ENCODE data around the gene RETSAT.
A peak's percentile ranks its signal among the peaks of the same experiment; 100 is the strongest.
"Not testable (repeated sequence)": the region's sequence is repeated elsewhere in the genome, so short reads cannot be mapped to it uniquely, and the experiment has no call there.

The RETSAT gene

GRCh38 chr2:85390941-85391669 is 36.8 kb upstream of the RETSAT start:
- H3K27ac ChIP-seq: no peak overlapping the region
- no peak for TF ChIP-seq ZFX (IDR thresholded peaks at IDR 0.05; ENCODE audit: borderline replicate concordance)
- TF ChIP-seq, protein P1, sequence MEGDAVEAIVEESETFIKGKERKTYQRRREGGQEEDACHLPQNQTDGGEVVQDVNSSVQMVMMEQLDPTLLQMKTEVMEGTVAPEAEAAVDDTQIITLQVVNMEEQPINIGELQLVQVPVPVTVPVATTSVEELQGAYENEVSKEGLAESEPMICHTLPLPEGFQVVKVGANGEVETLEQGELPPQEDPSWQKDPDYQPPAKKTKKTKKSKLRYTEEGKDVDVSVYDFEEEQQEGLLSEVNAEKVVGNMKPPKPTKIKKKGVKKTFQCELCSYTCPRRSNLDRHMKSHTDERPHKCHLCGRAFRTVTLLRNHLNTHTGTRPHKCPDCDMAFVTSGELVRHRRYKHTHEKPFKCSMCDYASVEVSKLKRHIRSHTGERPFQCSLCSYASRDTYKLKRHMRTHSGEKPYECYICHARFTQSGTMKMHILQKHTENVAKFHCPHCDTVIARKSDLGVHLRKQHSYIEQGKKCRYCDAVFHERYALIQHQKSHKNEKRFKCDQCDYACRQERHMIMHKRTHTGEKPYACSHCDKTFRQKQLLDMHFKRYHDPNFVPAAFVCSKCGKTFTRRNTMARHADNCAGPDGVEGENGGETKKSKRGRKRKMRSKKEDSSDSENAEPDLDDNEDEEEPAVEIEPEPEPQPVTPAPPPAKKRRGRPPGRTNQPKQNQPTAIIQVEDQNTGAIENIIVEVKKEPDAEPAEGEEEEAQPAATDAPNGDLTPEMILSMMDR (IDR thresholded peaks at IDR 0.05): peak; percentile 58

DNA sequence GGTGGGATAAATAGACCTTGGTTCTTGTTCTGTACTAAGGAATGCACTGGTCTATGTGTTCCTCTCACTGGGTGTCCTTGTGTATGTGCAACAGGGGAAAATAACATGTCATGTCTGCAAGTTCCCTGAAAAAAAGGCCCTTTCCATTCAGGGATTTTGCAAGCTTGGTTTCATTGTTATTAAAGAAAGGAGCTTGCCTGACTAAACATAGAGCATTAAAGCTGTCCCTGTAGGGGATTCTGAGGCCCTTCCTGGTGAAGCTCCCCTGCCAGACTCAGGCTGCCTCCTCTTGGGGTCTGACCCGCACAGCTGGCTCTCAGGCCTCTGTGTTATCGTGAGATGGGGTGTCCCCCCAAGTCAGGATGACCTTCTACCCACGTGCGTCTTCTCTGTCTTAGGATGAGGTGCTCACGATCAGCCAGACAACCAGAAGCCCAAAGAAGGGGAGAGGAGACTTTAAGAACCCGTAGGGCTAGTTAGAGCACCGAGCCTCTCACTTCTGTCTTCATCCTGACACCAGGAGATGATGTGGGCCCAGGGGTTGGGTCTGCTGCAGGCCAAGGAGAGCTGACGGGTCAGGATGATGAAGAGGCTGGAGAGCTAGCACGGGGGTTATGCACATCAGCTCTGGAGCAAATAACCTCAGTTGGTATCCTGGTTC is 34.7 kb upstream of the RETSAT start:
- no peak overlapping the region for H3K27ac ChIP-seq
- TF ChIP-seq ZFX (IDR thresholded peaks at IDR 0.05; ENCODE audit: borderline replicate concordance): no peak
- TF ChIP-seq, protein P1 (IDR thresholded peaks at IDR 0.05): no peak

GRCh38 chr2:85387754-85388153 is 33.4 kb upstream of the RETSAT start:
- TF ChIP-seq ZFX (IDR thresholded peaks at IDR 0.05; ENCODE audit: borderline replicate concordance): no peak
- TF ChIP-seq, protein P1 (IDR thresholded peaks at IDR 0.05): no peak
- H3K27ac ChIP-seq: no peak overlapping the region

- no peak for TF ChIP-seq ZFX (IDR thresholded peaks at IDR 0.05; ENCODE audit: borderline replicate concordance)
- TF ChIP-seq, protein P1 (IDR thresholded peaks at IDR 0.05): no peak
- no peak overlapping the region for H3K27ac ChIP-seq
Observed at GRCh38 chr2:85385746-85386145, 31.4 kb upstream of the RETSAT start.

- H3K27ac ChIP-seq: no peak overlapping the region
- no peak for TF ChIP-seq ZFX (IDR thresholded peaks at IDR 0.05; ENCODE audit: borderline replicate concordance)
- TF ChIP-seq, protein P1 (IDR thresholded peaks at IDR 0.05): no peak
Observed at GRCh38 chr2:85383850-85384249, 29.5 kb upstream of the RETSAT start.

GRCh38 chr2:85383151-85383550 is 28.8 kb upstream of the RETSAT start:
- not testable (repeated sequence) for H3K27ac ChIP-seq

- no peak overlapping the region for H3K27ac ChIP-seq
- TF ChIP-seq, protein P1 (IDR thresholded peaks at IDR 0.05): no peak
- TF ChIP-seq ZFX (IDR thresholded peaks at IDR 0.05; ENCODE audit: borderline replicate concordance): no peak
Observed at GRCh38 chr2:85380048-85380447, 25.7 kb upstream of the RETSAT start.
